ENCODE data around the gene XPO5. TPM values are rescaled to one million over a fixed set of nuclear protein-coding genes. Genes with fewer than 3 reads are reported as not detected.

The XPO5 gene
- total RNA-seq, 6 experiments from 2014 or later: 30.5 to 41.1 (median 35.6) TPM

DNA sequence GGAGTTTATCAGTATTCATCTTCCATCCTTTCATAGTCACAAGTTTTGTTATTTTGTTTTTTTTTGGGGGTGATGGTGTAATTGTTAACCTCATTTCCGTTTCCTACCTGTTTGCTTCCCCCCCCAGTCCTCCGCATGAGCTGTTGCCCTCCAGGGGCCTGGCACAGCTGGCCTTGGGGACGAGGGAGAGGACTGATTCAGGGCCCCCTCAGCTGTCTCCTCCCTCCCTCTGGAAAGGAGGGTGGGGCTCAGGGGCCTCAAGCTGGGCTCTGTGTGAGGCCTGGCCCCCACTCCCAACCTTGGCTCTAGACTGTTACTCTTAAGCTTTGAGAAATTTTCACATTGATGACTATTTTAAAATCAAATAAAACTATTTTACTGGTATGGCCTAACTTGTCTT, 69.7 kb downstream of the XPO5 start:
- H3K9me3 Mint-ChIP-seq: no peaks in the 10 kb centered on the region
- peaks cover 7% of the 10 kb centered on the region; the same call in 1 of the 2 replicates for H3K36me3 Mint-ChIP-seq (ENCODE audit: low read depth)
- no peaks in the 10 kb centered on the region; the same call in 1 of the 2 replicates for H3K27me3 Mint-ChIP-seq (ENCODE audit: insufficient read depth)
- H3K4me3 Mint-ChIP-seq: no peak overlapping the region
- TF ChIP-seq, protein P1, sequence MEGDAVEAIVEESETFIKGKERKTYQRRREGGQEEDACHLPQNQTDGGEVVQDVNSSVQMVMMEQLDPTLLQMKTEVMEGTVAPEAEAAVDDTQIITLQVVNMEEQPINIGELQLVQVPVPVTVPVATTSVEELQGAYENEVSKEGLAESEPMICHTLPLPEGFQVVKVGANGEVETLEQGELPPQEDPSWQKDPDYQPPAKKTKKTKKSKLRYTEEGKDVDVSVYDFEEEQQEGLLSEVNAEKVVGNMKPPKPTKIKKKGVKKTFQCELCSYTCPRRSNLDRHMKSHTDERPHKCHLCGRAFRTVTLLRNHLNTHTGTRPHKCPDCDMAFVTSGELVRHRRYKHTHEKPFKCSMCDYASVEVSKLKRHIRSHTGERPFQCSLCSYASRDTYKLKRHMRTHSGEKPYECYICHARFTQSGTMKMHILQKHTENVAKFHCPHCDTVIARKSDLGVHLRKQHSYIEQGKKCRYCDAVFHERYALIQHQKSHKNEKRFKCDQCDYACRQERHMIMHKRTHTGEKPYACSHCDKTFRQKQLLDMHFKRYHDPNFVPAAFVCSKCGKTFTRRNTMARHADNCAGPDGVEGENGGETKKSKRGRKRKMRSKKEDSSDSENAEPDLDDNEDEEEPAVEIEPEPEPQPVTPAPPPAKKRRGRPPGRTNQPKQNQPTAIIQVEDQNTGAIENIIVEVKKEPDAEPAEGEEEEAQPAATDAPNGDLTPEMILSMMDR (IDR thresholded peaks at IDR 0.05): no peak
- no peak for DNase-seq
- H3K27ac Mint-ChIP-seq: no peak overlapping the region; the same call in 1 of the 2 replicates
- H3K4me1 Mint-ChIP-seq (ENCODE audit: low read depth): peaks cover 12% of the 10 kb centered on the region

DNA sequence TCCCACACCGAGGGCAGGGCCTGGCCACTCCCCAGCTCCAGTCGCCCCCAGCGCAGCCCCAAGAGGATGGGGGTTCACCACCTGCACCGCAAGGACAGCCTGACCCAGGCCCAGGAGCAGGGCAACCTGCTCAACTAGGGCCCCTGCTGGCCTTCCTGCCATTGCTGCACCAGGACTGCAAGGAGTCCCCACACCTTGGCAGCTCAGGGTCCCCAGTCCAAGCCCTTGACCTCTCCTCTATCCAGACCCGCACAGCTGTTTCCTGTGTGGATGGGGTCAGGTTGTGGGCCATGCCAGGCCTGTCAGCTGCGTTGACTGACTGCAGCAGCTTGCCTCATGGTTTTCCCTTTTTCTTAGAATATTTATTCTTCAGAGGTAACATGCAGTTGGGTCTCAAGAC, 70.1 kb downstream of the XPO5 start:
- TF ChIP-seq, protein P1 (IDR thresholded peaks at IDR 0.05): no peak
- H3K27ac Mint-ChIP-seq: no peak overlapping the region
- no peak overlapping the region for H3K4me3 Mint-ChIP-seq
- no peaks in the 10 kb centered on the region for H3K9me3 Mint-ChIP-seq
- peaks cover 12% of the 10 kb centered on the region for H3K4me1 Mint-ChIP-seq (ENCODE audit: low read depth)
- no peak for DNase-seq
- H3K27me3 Mint-ChIP-seq (ENCODE audit: insufficient read depth): no peaks in the 10 kb centered on the region; the same call in 1 of the 2 replicates
- H3K36me3 Mint-ChIP-seq (ENCODE audit: low read depth): peaks cover 8% of the 10 kb centered on the region; the same call in 1 of the 2 replicates

DNA sequence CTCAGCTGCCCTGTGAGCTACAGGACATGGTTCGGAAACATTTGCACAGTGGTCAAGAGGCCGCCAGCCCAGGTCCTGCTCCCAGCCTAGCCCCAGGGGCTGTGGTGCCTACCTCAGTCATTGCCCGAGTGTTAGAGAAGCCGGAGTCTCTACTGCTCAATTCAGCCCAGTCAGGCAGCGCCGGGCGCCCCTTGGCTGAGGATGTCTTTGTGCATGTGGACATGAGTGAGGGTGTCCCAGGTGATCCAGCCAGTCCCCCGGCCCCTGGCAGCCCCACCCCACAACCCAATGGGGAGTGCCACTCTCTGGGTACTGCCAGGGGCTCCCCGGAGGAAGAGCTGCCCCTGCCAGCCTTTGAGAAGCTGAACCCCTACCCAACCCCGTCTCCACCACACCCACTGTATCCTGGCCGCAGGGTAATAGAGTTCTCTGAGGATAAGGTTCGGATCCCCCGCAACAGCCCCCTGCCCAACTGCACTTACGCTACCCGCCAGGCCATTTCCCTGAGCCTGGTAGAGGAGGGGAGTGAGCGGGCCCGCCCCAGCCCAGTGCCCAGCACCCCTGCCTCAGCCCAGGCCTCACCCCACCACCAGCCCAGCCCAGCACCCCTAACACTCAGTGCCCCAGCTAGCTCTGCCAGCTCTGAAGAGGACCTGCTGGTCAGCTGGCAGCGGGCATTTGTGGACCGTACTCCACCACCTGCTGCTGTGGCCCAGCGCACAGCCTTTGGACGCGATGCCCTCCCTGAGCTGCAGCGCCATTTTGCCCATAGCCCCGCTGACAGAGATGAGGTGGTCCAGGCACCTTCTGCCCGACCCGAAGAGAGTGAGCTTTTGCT, 70.9 kb downstream of the XPO5 start:
- TF ChIP-seq, protein P1 (IDR thresholded peaks at IDR 0.05): no peak
- Mint-ChIP-seq H3K4me3 (no peak overlapping the region), H3K4me1 (ENCODE audit: low read depth) (peaks cover 12% of the 10 kb centered on the region), H3K36me3 (ENCODE audit: low read depth) (peaks cover 8% of the 10 kb centered on the region; the same call in 1 of the 2 replicates), H3K27ac (no peak overlapping the region), H3K9me3 (no peaks in the 10 kb centered on the region), H3K27me3 (ENCODE audit: insufficient read depth) (no peaks in the 10 kb centered on the region; the same call in 1 of the 2 replicates)
- DNase-seq: no peak

DNA sequence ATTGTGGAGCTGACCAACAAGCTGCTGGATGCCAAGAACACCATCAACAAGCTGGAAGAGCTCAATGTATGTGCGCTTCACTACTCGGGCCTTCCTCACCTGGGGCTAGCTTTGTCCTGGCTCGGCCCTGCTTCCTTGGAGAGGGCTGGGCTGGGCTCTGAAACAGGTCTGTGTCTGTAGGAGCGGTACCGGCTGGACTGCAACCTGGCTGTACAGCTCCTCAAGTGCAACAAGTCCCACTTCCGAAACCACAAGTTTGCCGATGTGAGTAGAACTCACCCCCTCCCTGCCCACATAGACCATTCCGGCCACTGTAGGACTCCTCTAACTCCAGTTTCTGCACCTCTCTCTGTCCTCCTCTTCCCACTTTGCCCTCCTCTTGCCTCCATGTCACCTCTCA, 72.4 kb downstream of the XPO5 start:
- H3K9me3 Mint-ChIP-seq: no peaks in the 10 kb centered on the region
- H3K4me3 Mint-ChIP-seq: no peak overlapping the region
- peaks cover 1% of the 10 kb centered on the region; the same call in 1 of the 2 replicates for H3K4me1 Mint-ChIP-seq (ENCODE audit: low read depth)
- H3K36me3 Mint-ChIP-seq (ENCODE audit: low read depth): peaks cover 13% of the 10 kb centered on the region; the same call in 1 of the 2 replicates
- no peaks in the 10 kb centered on the region; the same call in 1 of the 2 replicates for H3K27me3 Mint-ChIP-seq (ENCODE audit: insufficient read depth)
- H3K27ac Mint-ChIP-seq: no peak overlapping the region
- DNase-seq: no peak
- TF ChIP-seq, protein P1 (IDR thresholded peaks at IDR 0.05): no peak

DNA sequence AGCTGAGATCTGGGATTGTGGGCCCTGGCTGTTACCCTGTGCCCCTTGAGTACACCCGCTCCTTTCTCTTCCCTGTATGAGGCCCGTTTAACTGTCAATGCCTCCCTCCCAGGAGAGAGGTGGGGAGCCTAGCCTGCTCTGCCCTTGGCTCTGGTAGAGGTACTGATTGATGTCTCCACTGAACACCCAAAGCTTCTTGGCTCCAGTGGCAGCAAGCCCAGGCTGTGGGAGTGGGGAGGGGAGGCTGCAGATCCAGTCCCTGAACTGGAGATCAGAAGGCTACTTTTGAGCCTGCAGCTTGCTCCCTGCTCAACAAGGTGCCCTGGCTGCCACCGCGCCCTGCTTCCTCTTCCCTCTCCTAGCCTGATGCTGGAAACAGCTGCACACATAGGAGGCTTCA, 73.2 kb downstream of the XPO5 start:
- no peak for DNase-seq
- Mint-ChIP-seq H3K27ac (no peak overlapping the region), H3K27me3 (ENCODE audit: insufficient read depth) (no peaks in the 10 kb centered on the region; the same call in none of the 2 replicates)

More for the DNA sequence above, 73.2 kb downstream of the XPO5 start:
- Mint-ChIP-seq H3K9me3 (no peaks in the 10 kb centered on the region), H3K4me3 (no peak overlapping the region), H3K4me1 (ENCODE audit: low read depth) (no peaks in the 10 kb centered on the region; the same call in 1 of the 2 replicates), H3K36me3 (ENCODE audit: low read depth) (peaks cover 13% of the 10 kb centered on the region; the same call in 1 of the 2 replicates)
- TF ChIP-seq, protein P1 (IDR thresholded peaks at IDR 0.05): no peak
